Suprapubic skin (tissue), 4 donors: Measurements from ENCODE around the gene SERPINA12.

ENCODE experiments used
- EP300 ChIP-seq: sonication (generic); formaldehyde crosslinking; IDR thresholded peaks from one replicate; pipeline ENCODE4 v1.6.1; 2017; ENCODE audit warnings: antibody characterized with exemption
- POLR2A ChIP-seq, 2 donors: fragments of 450-650 bp; IDR thresholded peaks; one replicate each; pipeline ENCODE4 v1.6.1; 2017; ENCODE audit warnings: antibody characterized with exemption in 2 of 2, mild to moderate bottlenecking in 2 of 2, moderate library complexity in 2 of 2
- POLR2AphosphoS5 ChIP-seq, 3 donors: sonication (generic); formaldehyde crosslinking; IDR thresholded peaks; one replicate each; pipeline ENCODE4 v1.6.1; 2017; ENCODE audit warnings: antibody characterized with exemption in 3 of 3

GRCh38 chr14:94485944-94486841 is 23.1 kb downstream of the SERPINA12 start:
- no peak for TF ChIP-seq POLR2AphosphoS5 (IDR thresholded peaks at IDR 0.05)
- TF ChIP-seq EP300 = no peak
- no peak for TF ChIP-seq POLR2A (IDR thresholded peaks at IDR 0.05)
